HG03095 (cell line): Measurements from ENCODE around the gene SMARCC1.
"Not testable (repeated sequence)": the region's sequence is repeated elsewhere in the genome, so short reads cannot be mapped to it uniquely, and the experiment has no call there.

Experiments
- ATAC-seq: cut with Tn5 transposase; IDR thresholded peaks from one replicate; pipeline ENCODE4 v1.9.1; 2021; ENCODE audit warnings: moderate library complexity; ENCODE audit not compliant: unreplicated experiment

SMARCC1 gene

GRCh38 chr3:47772047-47772446 is 9.6 kb downstream of the SMARCC1 start:
- no peak for ATAC-seq

GRCh38 chr3:47766186-47766585 is 15.5 kb downstream of the SMARCC1 start:
- no peak for ATAC-seq

- ATAC-seq = no peak
These were observed 19.5 kb downstream of the SMARCC1 start for GRCh38 chr3:47762233-47762632.

GRCh38 chr3:47761046-47761445 is 20.6 kb downstream of the SMARCC1 start:
- ATAC-seq = no peak

GRCh38 chr3:47760207-47760606 is 21.5 kb downstream of the SMARCC1 start:
- ATAC-seq = not testable (repeated sequence)

- ATAC-seq = no peak
These were observed 23.2 kb downstream of the SMARCC1 start for GRCh38 chr3:47758261-47759025.

GRCh38 chr3:47752716-47753115 is 29.0 kb downstream of the SMARCC1 start:
- no peak for ATAC-seq

GRCh38 chr3:47750811-47751354 is 30.8 kb downstream of the SMARCC1 start:
- ATAC-seq = not testable (repeated sequence)

GRCh38 chr3:47747558-47747957 is 34.1 kb downstream of the SMARCC1 start:
- no peak for ATAC-seq

- ATAC-seq = no peak
These were observed 35.4 kb downstream of the SMARCC1 start for GRCh38 chr3:47746264-47746663.

GRCh38 chr3:47743855-47744254 is 37.8 kb downstream of the SMARCC1 start:
- no peak for ATAC-seq

GRCh38 chr3:47743352-47743751 is 38.3 kb downstream of the SMARCC1 start:
- not testable (repeated sequence) for ATAC-seq

- no peak for ATAC-seq
These were observed 39.8 kb downstream of the SMARCC1 start for GRCh38 chr3:47741925-47742324.

- no peak for ATAC-seq
These were observed 49.5 kb downstream of the SMARCC1 start for GRCh38 chr3:47732143-47732542.

- ATAC-seq = no peak
These were observed 50.6 kb downstream of the SMARCC1 start for GRCh38 chr3:47731061-47731460.

GRCh38 chr3:47722859-47723258 is 58.8 kb downstream of the SMARCC1 start:
- ATAC-seq = no peak

- ATAC-seq = not testable (repeated sequence)
These were observed 64.2 kb downstream of the SMARCC1 start for GRCh38 chr3:47717448-47717847.

GRCh38 chr3:47716656-47717055 is 65.0 kb downstream of the SMARCC1 start:
- ATAC-seq = no peak

GRCh38 chr3:47715928-47716327 is 65.8 kb downstream of the SMARCC1 start:
- ATAC-seq = no peak

GRCh38 chr3:47714606-47715005 is 67.1 kb downstream of the SMARCC1 start:
- no peak for ATAC-seq

GRCh38 chr3:47713655-47714054 is 68.0 kb downstream of the SMARCC1 start:
- no peak for ATAC-seq

- no peak for ATAC-seq
These were observed 69.3 kb downstream of the SMARCC1 start for GRCh38 chr3:47712398-47712797.

- no peak for ATAC-seq
These were observed 70.1 kb downstream of the SMARCC1 start for GRCh38 chr3:47711596-47711995.
